CD4-positive, alpha-beta T cell (primary cell): ENCODE measurements around the gene SLAMF9. TPM values are rescaled to one million over a fixed set of nuclear protein-coding genes. Genes with fewer than 3 reads are reported as not detected.

Experiments used
- ATAC-seq: fragments of 200-7000 bp; cut with Tn5 transposase; one replicate; pipeline ENCODE4 v1.10.0; 2022; ENCODE audit warnings: mild to moderate bottlenecking; ENCODE audit not compliant: poor library complexity
- CTCF ChIA-PET: fragments of 350-600 bp; sonication (Branson Sonifier 250); formaldehyde crosslinking; loops from one replicate; lab custom pipeline; 2021; ENCODE audit warnings: antibody characterized with exemption, inconsistent platforms; lab: Charles Lee
- POLR2A ChIA-PET: fragments of 350-600 bp; sonication (Branson Sonifier 250); formaldehyde crosslinking; loops from one replicate; lab custom pipeline; 2021; ENCODE audit warnings: antibody characterized with exemption, inconsistent platforms; lab: Charles Lee
- DNase-seq, 14 experiments: peaks; one replicate each; pipeline ENCODE4 v3.0.0-alpha.2; 2013 to 2020; ENCODE audit warnings: mixed read lengths in 2 of 14
- H3K27ac ChIP-seq, 2 donors: one replicate each; pipeline versions ENCODE4 v1.5.1 to v1.7.0; 2013; ENCODE audit warnings: low read length in 2 of 2, low read depth in 1 of 2, mild to moderate bottlenecking in 1 of 2
- H3K27me3 ChIP-seq, 2 experiments: 1 replicate in 1 of 2; 2 replicates in 1 of 2; pipeline versions ENCODE4 v1.6.1 to v1.7.0; 2013; ENCODE audit warnings: low read length in 2 of 2, control low read depth in 1 of 2, mild to moderate bottlenecking in 1 of 2, moderate library complexity in 1 of 2; ENCODE audit not compliant: insufficient read depth in 2 of 2, control insufficient read depth in 1 of 2
- H3K36me3 ChIP-seq: one replicate; pipeline ENCODE4 v1.6.1; 2013; ENCODE audit warnings: low read length, control low read depth; ENCODE audit not compliant: insufficient read depth
- H3K4me1 ChIP-seq: one replicate; pipeline ENCODE4 v1.6.1; 2013; ENCODE audit warnings: low read length, control low read depth; ENCODE audit not compliant: insufficient read depth
- H3K4me3 ChIP-seq: one replicate; pipeline ENCODE4 v1.5.1; 2013; ENCODE audit warnings: mild to moderate bottlenecking, low read length, moderate library complexity
- H3K9me3 ChIP-seq, 2 experiments: 1 replicate in 1 of 2; 2 replicates in 1 of 2; pipeline versions ENCODE4 v1.6.1 to v1.7.0; 2013; ENCODE audit warnings: low read length in 2 of 2, mild to moderate bottlenecking in 2 of 2, control low read depth in 1 of 2, moderate library complexity in 1 of 2; ENCODE audit not compliant: control insufficient read depth in 1 of 2, insufficient read depth in 1 of 2
- H3K27ac Mint-ChIP-seq: one replicate; pipeline ENCODE4 v1.8.0; 2020; ENCODE audit warnings: mixed read lengths
- H3K27me3 Mint-ChIP-seq: one replicate; pipeline ENCODE4 v1.8.0; 2021; ENCODE audit warnings: mixed read lengths
- H3K36me3 Mint-ChIP-seq: one replicate; pipeline ENCODE4 v1.8.0; 2021; ENCODE audit warnings: low read depth, mixed read lengths
- H3K4me1 Mint-ChIP-seq: one replicate; pipeline ENCODE4 v1.8.0; 2021; ENCODE audit warnings: low read depth, mixed read lengths
- H3K4me3 Mint-ChIP-seq: one replicate; pipeline ENCODE4 v1.8.0; 2020; ENCODE audit warnings: mild to moderate bottlenecking, mixed read lengths
- H3K9me3 Mint-ChIP-seq: one replicate; pipeline ENCODE4 v1.8.0; 2020; ENCODE audit warnings: mixed read lengths
- intact Hi-C, 2 experiments: fragments of 100-400 bp; cut with DNase I in 1 of 2; cut with micrococcal nuclease in 1 of 2; formaldehyde crosslinking; loops; one replicate each; pipeline versions ENCODE4 v1.15.1 to v1.9.0; 2023 to 2025; cut with DNase I, micrococcal nuclease
- total RNA-seq, 174 experiments: library from RNA in 2 of 174; stranded (reverse) in 2 of 174; gene quantifications; one replicate each; pipeline ENCODE4 v1.2.3 and lab custom pipeline; 2021 to 2026
- TF ChIP-seq, protein P1 (sequence below): fragments of 200-600 bp; IDR thresholded peaks from one replicate; pipeline ENCODE4 v1.8.0; 2022; ENCODE audit warnings: antibody characterized with exemption, mild to moderate bottlenecking

SLAMF9 gene
- total RNA-seq, 2 experiments from 2014 or later: not detected

DNA sequence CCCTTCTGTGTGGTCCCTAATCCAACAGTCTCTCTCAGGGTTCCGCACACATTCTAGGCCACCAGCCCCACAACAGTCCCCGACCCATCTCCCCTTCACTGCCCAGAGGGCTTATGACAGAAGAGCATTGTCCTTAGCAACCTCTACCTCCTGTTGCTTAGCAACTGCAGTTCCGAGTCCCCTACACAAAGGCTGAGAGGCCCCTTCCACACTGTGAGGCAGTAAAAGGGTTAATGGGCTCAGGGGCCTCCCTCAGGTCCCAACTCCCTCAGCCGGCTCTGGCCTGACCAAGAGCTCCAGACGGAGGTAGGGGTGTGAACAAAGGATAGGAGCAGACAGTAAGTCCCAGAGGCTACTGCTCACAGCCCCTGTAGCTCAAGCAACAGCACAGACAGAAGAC lies 12.9 kb downstream of the SLAMF9 start:
- no peaks in the 10 kb centered on the region for H3K36me3 ChIP-seq
- Mint-ChIP-seq H3K27me3 (peaks cover 48% of the 10 kb centered on the region), H3K4me1 (peaks cover 15% of the 10 kb centered on the region), H3K36me3 (no peaks in the 10 kb centered on the region), H3K27ac (no peak overlapping the region), H3K4me3 (no peak overlapping the region), H3K9me3 (no peaks in the 10 kb centered on the region)
- no peak overlapping the region for H3K4me3 ChIP-seq
- H3K27me3 ChIP-seq: peaks cover 22 to 26% of the 10 kb centered on the region in 2 experiments
- intact Hi-C loops: no loop called here
- peaks cover 32% of the 10 kb centered on the region for H3K4me1 ChIP-seq
- ATAC-seq (no peak), DNase-seq (no peak)
- ChIA-PET POLR2A (no interaction called here), CTCF (no interaction called here)
- no peaks in the 10 kb centered on the region for H3K9me3 ChIP-seq
- no peak overlapping the region for H3K27ac ChIP-seq
- TF ChIP-seq, protein P1, sequence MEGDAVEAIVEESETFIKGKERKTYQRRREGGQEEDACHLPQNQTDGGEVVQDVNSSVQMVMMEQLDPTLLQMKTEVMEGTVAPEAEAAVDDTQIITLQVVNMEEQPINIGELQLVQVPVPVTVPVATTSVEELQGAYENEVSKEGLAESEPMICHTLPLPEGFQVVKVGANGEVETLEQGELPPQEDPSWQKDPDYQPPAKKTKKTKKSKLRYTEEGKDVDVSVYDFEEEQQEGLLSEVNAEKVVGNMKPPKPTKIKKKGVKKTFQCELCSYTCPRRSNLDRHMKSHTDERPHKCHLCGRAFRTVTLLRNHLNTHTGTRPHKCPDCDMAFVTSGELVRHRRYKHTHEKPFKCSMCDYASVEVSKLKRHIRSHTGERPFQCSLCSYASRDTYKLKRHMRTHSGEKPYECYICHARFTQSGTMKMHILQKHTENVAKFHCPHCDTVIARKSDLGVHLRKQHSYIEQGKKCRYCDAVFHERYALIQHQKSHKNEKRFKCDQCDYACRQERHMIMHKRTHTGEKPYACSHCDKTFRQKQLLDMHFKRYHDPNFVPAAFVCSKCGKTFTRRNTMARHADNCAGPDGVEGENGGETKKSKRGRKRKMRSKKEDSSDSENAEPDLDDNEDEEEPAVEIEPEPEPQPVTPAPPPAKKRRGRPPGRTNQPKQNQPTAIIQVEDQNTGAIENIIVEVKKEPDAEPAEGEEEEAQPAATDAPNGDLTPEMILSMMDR: no peak

DNA sequence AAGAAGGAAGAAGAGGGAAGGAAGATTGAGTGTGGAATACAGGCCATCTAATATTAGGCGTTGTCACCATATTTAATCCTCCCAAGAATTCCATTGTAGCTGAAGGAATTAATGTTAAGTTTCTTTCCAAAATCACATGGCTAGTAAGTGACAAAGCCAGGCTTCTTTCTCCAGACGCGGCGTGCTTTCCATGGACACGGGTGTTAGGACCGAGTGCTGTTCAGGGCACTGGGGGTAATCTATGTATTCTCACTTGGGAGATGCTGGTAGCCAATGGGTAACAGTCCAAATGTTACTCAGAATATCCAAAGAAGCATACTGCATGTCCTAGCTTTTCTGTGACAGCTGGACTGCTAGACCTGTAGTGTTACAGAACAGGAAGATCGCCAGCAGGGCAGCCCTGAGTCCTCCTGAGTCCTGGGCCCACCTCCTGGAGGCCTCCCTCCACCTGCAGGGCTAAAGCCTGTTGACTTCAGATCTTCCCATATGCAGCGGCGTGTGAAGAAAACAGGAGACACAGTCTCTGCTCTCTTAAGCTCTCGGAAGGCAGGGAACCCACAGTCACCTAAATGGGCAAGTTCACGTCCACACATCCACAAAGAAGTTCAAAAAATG lies 13.9 kb downstream of the SLAMF9 start:
- ChIA-PET CTCF (no interaction called here), POLR2A (interaction anchor here (1.2 kb wide), 1 partner anchor 15 kb away, joined by 3 read pairs; the partner anchor contains the start of gene TAGLN2)
- Histone ChIP-seq H3K4me1 (peaks cover 25% of the 10 kb centered on the region), H3K4me3 (no peak overlapping the region), H3K9me3 (no peaks in the 10 kb centered on the region), H3K27ac (no peak overlapping the region), H3K27me3 (peaks cover 14 to 23% of the 10 kb centered on the region in 2 experiments), H3K36me3 (no peaks in the 10 kb centered on the region)
- Mint-ChIP-seq H3K4me1 (peaks cover 12% of the 10 kb centered on the region), H3K27me3 (peaks cover 43% of the 10 kb centered on the region), H3K27ac (no peak overlapping the region), H3K9me3 (no peaks in the 10 kb centered on the region), H3K4me3 (no peak overlapping the region), H3K36me3 (no peaks in the 10 kb centered on the region)
- DNase-seq: no peak
- ATAC-seq: no peak
- intact Hi-C loops: no loop called here
- TF ChIP-seq, protein P1: no peak

DNA sequence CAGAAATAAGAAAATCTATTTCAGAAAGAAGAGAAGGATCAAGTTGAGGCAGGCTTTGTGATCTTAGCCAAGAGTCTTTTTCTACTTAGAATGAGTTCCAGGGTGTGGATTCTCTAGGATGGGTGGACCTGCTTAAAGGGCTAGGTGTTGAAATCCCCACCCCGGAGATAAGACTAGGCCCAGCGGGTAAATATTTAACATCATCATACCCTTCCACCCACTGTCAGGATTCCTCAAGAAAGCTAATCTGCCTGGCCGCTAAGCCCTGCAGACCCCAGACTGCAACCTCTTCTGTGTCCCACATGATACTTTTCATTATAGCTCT lies 14.4 kb downstream of the SLAMF9 start:
- H3K36me3 ChIP-seq: no peaks in the 10 kb centered on the region
- no peak overlapping the region for H3K27ac ChIP-seq
- H3K4me3 ChIP-seq: no peak overlapping the region
- CTCF ChIA-PET: no interaction called here
- peaks cover 9 to 18% of the 10 kb centered on the region in 2 experiments for H3K27me3 ChIP-seq
- Mint-ChIP-seq H3K4me1 (peaks cover 7% of the 10 kb centered on the region), H3K27ac (no peak overlapping the region), H3K36me3 (no peaks in the 10 kb centered on the region), H3K9me3 (no peaks in the 10 kb centered on the region), H3K4me3 (no peak overlapping the region), H3K27me3 (peaks cover 38% of the 10 kb centered on the region)
- H3K4me1 ChIP-seq: peaks cover 21% of the 10 kb centered on the region
- no peaks in the 10 kb centered on the region for H3K9me3 ChIP-seq
- intact Hi-C loops: loop anchor here in 1 of 2 experiments (5.0 to 10.0 kb wide), 4 partner anchors 85 to 1455 kb away; partner anchors contain the start of gene KCNJ9
- TF ChIP-seq, protein P1: no peak
- DNase-seq (no peak), ATAC-seq (no peak)
- POLR2A ChIA-PET: interaction anchor here (1.2 kb wide), 1 partner anchor 14 kb away, joined by 3 read pairs; the partner anchor contains the start of gene TAGLN2
